SIG-M5 (cell line): ENCODE data around the gene VOPP1.

Source experiments
- DNase-seq: peaks from one replicate; lab custom pipeline; 2025; lab: John Stamatoyannopoulos, UW

VOPP1 gene

GRCh38 chr7:55576753-55577152 lies 4.5 kb upstream of the VOPP1 start:
- DNase-seq: no peak

GRCh38 chr7:55575733-55576132 lies 3.4 kb upstream of the VOPP1 start:
- DNase-seq: no peak

- no peak for DNase-seq
Observed at GRCh38 chr7:55575098-55575497, 2.8 kb upstream of the VOPP1 start.

- no peak for DNase-seq
Observed at GRCh38 chr7:55574051-55574717, 1.9 kb upstream of the VOPP1 start.

GRCh38 chr7:55573234-55573900 lies 1.1 kb upstream of the VOPP1 start:
- no peak for DNase-seq

- DNase-seq: no peak
Observed at GRCh38 chr7:55571511-55572377, 558 bp downstream of the VOPP1 start.

- DNase-seq: no peak
Observed at GRCh38 chr7:55570939-55571338, 1.4 kb downstream of the VOPP1 start.

GRCh38 chr7:55570218-55570873 lies 2.0 kb downstream of the VOPP1 start:
- no peak for DNase-seq

GRCh38 chr7:55569797-55570196 lies 2.5 kb downstream of the VOPP1 start:
- DNase-seq: no peak

GRCh38 chr7:55569269-55569663 lies 3.0 kb downstream of the VOPP1 start:
- no peak for DNase-seq

- no peak for DNase-seq
Observed at GRCh38 chr7:55568613-55569268, 3.6 kb downstream of the VOPP1 start.

GRCh38 chr7:55567571-55567970 lies 4.7 kb downstream of the VOPP1 start:
- no peak for DNase-seq

GRCh38 chr7:55565681-55566080 lies 6.6 kb downstream of the VOPP1 start:
- no peak for DNase-seq

- DNase-seq: no peak
Observed at GRCh38 chr7:55563596-55564325, 8.5 kb downstream of the VOPP1 start.

- DNase-seq: no peak
Observed at GRCh38 chr7:55561690-55562089, 10.6 kb downstream of the VOPP1 start.

GRCh38 chr7:55558962-55559920 lies 13.1 kb downstream of the VOPP1 start:
- DNase-seq: no peak

- DNase-seq: no peak
Observed at GRCh38 chr7:55557666-55558188, 14.6 kb downstream of the VOPP1 start.

GRCh38 chr7:55556492-55556891 lies 15.8 kb downstream of the VOPP1 start:
- DNase-seq: no peak

- DNase-seq: no peak
Observed at GRCh38 chr7:55556031-55556430, 16.3 kb downstream of the VOPP1 start.

- no peak for DNase-seq
Observed at GRCh38 chr7:55555160-55555559, 17.1 kb downstream of the VOPP1 start.
